WERI-Rb-1 (cell line): Measurements from ENCODE around the gene NCAPG2.
A peak's percentile ranks its signal among the peaks of the same experiment; 100 is the strongest.
"Not testable (repeated sequence)": the region's sequence is repeated elsewhere in the genome, so short reads cannot be mapped to it uniquely, and the experiment has no call there.

Experiments
- DNase-seq: peaks from one replicate; pipeline ENCODE4 v3.0.0-alpha.2; 2020
- H3K27ac ChIP-seq: fragments of 250-450 bp; sonication (Bioruptor Pico); 2 replicates; pipeline ENCODE4 v1.5.1; 2020; ENCODE audit warnings: mild to moderate bottlenecking, moderate library complexity
- H3K27me3 ChIP-seq: fragments of 250-450 bp; sonication (Bioruptor Pico); 2 replicates; pipeline ENCODE4 v1.5.1; 2021; ENCODE audit warnings: mild to moderate bottlenecking, low read depth, moderate library complexity; ENCODE audit not compliant: insufficient read depth, severe bottlenecking
- H3K36me3 ChIP-seq: fragments of 250-450 bp; sonication (Bioruptor Pico); 2 replicates; pipeline ENCODE4 v1.5.1; 2020; ENCODE audit warnings: mild to moderate bottlenecking, moderate library complexity
- H3K4me3 ChIP-seq: 2 replicates; pipeline ENCODE4 v1.5.1; 2011; ENCODE audit warnings: low read depth, mild to moderate bottlenecking, control low read depth, low read length
- H3K9me3 ChIP-seq: fragments of 250-450 bp; sonication (Bioruptor Pico); 2 replicates; pipeline ENCODE4 v1.5.1; 2021; ENCODE audit warnings: mild to moderate bottlenecking, moderate library complexity; ENCODE audit not compliant: severe bottlenecking
- TF ChIP-seq, protein P1 (sequence below): IDR thresholded peaks from 2 replicates; pipeline ENCODE4 v1.5.1; 2011; ENCODE audit warnings: low read depth, mild to moderate bottlenecking, control low read depth, inconsistent platforms, low read length

The NCAPG2 gene

GRCh38 chr7:158700008-158700407 lies 4.6 kb downstream of the NCAPG2 start:
- no peak for DNase-seq
- H3K4me3 ChIP-seq, result no peak overlapping the region
- no peak overlapping the region for H3K27ac ChIP-seq
- no peaks in the 10 kb centered on the region for H3K9me3 ChIP-seq
- no peaks in the 10 kb centered on the region for H3K27me3 ChIP-seq
- TF ChIP-seq, protein P1, sequence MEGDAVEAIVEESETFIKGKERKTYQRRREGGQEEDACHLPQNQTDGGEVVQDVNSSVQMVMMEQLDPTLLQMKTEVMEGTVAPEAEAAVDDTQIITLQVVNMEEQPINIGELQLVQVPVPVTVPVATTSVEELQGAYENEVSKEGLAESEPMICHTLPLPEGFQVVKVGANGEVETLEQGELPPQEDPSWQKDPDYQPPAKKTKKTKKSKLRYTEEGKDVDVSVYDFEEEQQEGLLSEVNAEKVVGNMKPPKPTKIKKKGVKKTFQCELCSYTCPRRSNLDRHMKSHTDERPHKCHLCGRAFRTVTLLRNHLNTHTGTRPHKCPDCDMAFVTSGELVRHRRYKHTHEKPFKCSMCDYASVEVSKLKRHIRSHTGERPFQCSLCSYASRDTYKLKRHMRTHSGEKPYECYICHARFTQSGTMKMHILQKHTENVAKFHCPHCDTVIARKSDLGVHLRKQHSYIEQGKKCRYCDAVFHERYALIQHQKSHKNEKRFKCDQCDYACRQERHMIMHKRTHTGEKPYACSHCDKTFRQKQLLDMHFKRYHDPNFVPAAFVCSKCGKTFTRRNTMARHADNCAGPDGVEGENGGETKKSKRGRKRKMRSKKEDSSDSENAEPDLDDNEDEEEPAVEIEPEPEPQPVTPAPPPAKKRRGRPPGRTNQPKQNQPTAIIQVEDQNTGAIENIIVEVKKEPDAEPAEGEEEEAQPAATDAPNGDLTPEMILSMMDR, result no peak
- H3K36me3 ChIP-seq, result peaks cover 85% of the 10 kb centered on the region

DNA sequence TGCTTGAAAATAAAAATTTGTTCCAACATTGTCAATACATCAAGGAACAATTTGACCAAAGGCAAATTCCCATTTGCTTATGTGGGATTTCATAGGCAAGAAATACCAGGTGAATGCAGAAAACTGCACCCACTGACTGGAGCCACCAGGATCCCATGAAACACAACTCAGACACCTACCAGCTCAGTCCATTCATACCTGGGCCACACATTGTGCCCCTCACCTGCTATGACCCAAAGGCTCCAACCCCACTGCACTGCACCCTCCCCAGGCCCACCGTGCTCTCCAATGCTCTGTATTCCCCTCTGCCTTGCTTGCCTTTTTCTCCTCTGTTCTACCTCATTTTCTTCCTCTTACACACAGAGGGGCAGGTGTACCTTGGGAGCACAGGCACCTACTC lies 5.3 kb downstream of the NCAPG2 start:
- Histone ChIP-seq H3K27ac (no peak overlapping the region), H3K4me3 (no peak overlapping the region), H3K36me3 (peaks cover 90% of the 10 kb centered on the region), H3K27me3 (no peaks in the 10 kb centered on the region), H3K9me3 (no peaks in the 10 kb centered on the region)
- TF ChIP-seq, protein P1, result no peak
- DNase-seq, result no peak

DNA sequence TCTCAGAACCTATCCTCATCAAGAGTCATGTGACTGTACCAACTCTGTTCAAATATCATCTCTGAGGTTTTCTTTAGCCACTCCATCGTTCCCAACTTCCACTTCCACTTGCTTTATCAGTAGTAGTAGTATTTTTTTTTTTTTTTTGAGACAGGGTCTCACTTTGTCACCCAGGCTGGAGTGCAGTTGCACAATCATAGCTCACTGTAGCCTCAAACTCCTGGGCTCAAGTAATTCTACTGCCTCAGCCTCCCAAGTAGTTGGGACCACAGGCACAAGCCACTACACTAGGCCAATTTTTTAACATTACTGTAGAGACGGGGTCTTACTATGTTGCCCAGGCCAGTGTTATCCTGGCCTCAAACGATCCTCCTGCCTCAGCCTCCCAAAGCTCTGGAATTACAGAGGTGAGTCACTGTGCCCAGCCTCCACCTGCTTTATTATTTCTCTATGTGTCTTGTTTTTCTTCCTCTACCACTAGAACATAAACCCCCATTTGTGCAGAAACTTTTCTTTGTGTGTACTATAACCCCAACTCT lies 5.9 kb downstream of the NCAPG2 start:
- no peak overlapping the region for H3K27ac ChIP-seq
- H3K4me3 ChIP-seq, result no peak overlapping the region
- no peaks in the 10 kb centered on the region for H3K9me3 ChIP-seq
- TF ChIP-seq, protein P1, result no peak
- no peaks in the 10 kb centered on the region for H3K27me3 ChIP-seq
- no peak for DNase-seq
- peaks cover 95% of the 10 kb centered on the region for H3K36me3 ChIP-seq

DNA sequence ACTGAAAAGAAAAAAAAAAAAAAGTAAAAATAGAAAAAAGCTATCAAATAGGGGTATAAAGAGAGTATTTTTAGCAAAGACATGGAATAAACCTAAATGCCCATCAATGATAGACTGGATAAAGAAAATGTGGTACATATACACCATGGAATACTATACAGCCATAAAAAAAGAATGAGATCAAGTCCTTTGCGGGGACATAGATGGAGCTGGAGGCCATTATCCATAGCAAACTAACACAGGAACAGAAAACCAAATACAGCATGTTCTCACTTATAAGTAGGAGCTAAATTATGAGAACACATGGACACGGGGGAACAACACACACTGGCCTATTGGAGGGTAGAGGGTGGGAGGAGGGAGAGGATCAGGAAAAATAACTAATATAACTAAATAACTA lies 7.0 kb downstream of the NCAPG2 start:
- not testable (repeated sequence) for H3K9me3 ChIP-seq, H3K27ac ChIP-seq, H3K27me3 ChIP-seq, DNase-seq, H3K4me3 ChIP-seq
- H3K36me3 ChIP-seq, result peaks cover 98% of the 10 kb centered on the region

DNA sequence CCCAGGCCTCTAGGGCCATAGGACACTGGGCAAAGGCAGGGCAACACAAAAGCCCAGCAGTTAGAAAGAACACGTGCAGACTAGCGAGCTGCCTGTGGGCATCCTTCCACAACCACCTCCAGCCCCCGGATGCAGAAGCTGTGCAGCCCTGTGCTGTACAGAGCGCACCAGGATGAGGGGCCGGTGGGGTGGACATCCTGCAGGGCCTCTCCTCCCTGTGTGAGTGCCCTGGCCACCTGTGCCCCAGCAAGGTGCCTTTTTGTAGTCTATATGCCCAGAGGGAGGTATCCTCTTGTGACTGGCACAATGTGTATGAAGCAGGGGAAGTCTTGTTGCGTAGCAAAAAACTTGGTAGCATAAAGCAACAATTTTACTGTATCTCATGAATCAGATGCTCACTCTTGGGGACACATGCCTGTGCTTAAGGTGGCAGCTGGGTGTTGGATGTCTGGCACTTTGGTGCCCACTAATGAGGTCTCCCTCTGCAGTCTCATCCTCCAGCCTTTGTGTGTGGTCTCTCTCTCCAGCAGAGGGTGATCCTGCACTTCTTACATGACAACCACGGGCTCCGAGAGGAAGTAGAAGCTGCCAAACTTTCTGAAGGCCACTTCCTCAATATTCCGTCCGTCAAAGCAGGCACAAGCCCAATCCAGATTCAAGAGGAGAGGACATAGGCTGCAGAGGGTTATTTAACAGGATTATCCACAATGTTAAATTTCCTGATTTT lies 8.7 kb downstream of the NCAPG2 start:
- no peaks in the 10 kb centered on the region for H3K27me3 ChIP-seq
- DNase-seq, result no peak
- TF ChIP-seq, protein P1, result peak; percentile 45
- H3K4me3 ChIP-seq, result no peak overlapping the region
- H3K27ac ChIP-seq, result no peak overlapping the region
- H3K36me3 ChIP-seq, result peaks cover 96% of the 10 kb centered on the region
- H3K9me3 ChIP-seq, result no peaks in the 10 kb centered on the region

DNA sequence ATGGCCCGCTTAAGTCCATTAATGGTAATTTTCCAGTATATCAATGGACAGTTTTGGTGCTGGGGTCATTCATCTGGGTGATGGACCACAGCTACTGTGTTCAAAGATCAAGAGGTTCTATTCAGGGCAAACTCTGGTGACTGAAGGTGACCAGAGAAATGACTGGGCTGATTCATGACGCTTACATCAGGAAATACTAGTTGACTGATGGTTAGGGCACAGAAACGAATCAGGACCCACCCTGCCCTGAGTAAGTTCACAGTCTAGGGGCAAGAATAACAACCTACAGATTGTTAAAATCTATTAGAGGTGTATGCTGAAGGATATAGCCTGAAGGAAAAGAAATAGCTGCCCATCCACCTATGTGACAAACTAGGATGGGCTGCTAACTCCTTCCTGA lies 9.5 kb downstream of the NCAPG2 start:
- H3K9me3 ChIP-seq, result no peaks in the 10 kb centered on the region
- no peaks in the 10 kb centered on the region for H3K27me3 ChIP-seq
- no peak for DNase-seq
- peaks cover 96% of the 10 kb centered on the region for H3K36me3 ChIP-seq
- no peak overlapping the region for H3K27ac ChIP-seq
- TF ChIP-seq, protein P1, result no peak
- H3K4me3 ChIP-seq, result no peak overlapping the region
